Activated T-cell treated with anti-CD3 and anti-CD28 coated beads for 24 hours (primary cell): Measurements from ENCODE around the gene NAPSA.
"Not testable (repeated sequence)": the region's sequence is repeated elsewhere in the genome, so short reads cannot be mapped to it uniquely, and the experiment has no call there.

Experiments used
- DNase-seq: peaks from one replicate; pipeline ENCODE4 v3.0.0-alpha.2; 2020; ENCODE audit warnings: low read depth

NAPSA gene

DNA sequence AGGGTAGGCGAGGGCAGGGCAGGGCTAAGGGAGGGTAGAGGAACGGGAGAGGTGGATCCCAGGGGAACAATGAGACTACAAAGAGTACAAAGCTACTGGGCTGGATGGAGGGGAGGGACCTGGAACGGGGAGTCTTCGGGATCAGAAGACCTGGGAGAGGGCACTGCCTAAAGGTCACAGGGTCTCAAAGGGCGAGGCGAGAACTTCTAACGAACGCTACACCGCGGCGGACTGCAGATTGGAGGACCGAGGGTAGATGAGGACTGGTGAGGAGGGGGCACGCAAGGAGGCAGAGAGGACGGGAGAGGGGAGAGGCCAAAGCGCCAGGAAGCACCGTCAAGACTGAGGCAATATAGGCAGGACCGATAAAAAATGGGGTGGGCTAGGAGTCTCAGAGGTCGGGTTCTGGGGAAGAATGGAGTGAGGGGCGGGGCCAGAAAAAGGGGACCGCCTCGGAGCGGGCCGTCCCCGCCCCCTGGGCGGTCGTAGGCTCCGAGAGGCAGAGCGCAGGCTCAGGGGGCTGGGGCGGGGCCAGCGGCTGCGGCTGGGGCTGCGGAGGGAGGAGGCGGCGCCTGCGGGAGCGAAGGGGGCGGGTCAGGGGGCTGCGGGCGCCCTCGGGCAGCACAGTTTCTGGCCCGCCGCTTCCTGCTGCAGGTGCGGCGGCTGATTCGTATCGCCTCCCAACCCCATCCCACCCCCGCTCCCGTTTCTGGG is 34.9 kb downstream of the NAPSA start:
- peak; percentile 75 for DNase-seq

DNA sequence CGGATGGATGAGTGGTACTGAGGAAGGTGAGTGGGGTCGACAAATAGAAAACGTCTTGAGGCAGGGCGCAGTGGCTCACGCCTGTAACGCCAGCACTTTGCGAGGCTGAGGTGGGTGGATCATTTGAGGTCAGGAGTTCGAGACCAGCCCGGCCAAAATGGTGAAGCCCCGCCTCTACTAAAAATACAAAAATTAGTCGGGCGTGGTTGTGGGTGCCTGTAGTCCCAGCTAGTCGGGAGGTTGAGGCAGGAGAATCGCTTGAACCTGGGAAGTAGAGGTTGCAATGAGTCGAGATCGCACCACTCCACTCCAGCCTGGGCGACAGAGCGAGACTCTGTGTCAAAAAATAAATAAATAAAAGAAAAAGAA is 35.5 kb downstream of the NAPSA start:
- not testable (repeated sequence) for DNase-seq

- DNase-seq: peak; percentile 94
Measured at GRCh38 chr19:50329146-50329925, 36.1 kb downstream of the NAPSA start, which contains the start of gene KCNC3. Gene KCNC3 (minus strand): TSS chr19:50329377. CDS start chr19:50329082, 295 bp downstream.

DNA sequence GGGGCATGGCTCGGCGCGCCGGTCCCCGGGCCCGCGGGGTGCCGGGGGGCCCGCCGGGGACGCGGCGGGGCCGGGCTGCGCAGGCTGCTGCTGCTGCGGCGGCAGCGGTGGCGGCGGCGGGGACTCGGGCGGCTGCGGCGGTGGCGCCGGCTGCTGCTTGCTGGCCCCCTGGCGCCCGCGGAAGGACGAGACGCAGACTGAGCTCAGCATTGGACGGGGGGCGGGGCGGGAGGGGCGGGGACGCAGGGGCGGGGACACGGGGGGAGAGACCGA is 36.6 kb downstream of the NAPSA start:
- DNase-seq: no peak

DNA sequence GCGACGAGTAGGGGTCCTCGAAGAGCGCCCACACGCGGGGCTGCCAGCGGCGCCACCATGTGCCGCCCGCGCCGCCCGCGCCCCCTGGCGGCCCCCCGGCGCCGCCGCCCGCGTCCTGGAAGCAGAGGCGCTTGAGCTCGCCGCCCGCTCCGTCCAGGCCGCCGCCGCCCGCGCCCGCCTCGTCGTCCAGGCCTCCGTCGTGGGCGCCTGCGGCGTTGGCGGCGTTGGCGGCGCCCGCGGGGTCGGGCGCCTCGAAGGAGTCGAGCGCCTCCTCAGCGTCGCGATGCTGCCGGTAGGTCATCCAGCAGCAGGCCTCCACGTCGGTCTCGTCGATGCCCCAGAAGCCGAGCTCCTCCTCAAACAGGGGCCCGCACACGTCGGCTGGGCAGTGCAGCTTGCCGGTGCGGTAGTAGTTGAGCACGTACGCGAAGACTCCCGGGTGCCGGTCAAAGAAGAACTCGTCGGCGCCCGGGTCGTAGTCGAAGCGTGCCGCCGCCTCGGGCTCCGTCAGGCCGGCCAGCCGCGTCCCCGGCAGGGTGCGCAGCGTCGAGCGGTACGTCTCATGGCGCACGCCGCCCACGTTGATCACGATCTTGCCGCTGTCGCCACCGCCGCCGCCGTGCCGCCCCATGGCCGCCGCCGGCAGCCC is 37.1 kb downstream of the NAPSA start:
- no peak for DNase-seq

DNA sequence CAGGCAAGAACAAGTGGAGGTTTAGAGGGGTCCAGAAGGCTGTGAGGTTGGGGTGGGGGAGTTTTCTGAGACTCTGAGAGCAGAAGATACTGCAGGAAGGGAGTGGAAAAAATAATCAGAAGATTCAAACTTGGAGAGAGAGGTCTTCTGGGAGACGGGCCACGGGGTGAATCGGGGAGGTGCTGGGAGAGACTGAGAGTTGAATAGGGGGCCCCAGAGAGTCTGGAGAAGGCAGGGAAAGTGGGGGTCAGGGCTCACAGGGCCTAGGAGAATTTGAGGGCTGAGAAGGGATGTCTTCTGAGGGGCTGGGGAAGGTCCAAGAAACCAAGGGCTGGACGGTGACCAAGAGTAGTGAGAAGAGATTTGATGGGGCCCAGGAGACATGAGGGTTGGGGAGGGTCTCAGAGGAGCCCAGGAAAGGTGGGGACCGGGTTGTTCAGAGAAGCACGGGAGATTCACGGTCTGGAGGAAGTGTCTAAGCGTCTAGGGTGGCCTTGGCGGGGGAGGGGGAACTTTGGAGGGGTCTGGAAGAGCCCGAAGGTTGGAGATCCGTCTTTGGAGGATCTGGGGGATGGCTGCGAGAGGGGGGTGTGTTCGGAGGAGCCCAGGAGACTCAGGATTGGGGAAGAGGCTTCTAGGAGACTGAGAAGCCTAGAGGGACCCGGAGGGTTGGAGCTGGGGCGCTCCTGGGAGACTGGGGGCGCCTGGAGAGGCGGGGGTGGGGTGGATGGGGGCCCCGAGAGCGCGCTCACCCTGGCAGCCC is 37.8 kb downstream of the NAPSA start:
- no peak for DNase-seq

GRCh38 chr19:50327013-50327412 is 38.4 kb downstream of the NAPSA start:
- no peak for DNase-seq

DNA sequence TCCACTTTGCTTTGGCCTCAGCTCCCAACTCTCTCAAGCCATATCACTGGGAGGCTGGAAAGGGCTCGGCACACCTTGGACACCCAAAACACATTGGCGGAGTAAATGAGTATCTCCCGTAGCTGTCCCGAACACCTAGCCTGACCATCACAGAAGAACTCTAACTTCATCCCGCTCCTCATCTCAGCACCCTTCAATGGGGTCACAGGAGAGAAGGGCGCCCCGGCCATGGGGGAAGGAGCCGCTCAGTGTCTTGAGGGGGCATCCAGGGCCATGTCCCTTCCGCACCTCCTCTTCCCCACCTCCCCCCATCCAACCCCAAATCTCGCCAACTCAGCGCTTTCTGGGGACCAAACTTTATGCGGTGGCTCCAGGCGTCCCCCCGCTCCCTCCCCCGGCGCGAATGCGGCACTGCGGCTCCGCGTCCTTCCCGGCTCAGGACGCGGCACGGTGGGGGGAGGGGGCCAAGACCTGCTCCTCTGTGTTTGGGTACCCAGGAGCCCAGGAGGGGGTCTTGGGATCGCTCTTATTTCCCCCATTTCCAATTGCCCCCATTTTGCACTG is 39.3 kb downstream of the NAPSA start:
- DNase-seq: no peak

- DNase-seq: peak; percentile 75
Measured at GRCh38 chr19:50325310-50326100, 39.9 kb downstream of the NAPSA start.

- no peak for DNase-seq
Measured at GRCh38 chr19:50324331-50324730, 41.1 kb downstream of the NAPSA start.

DNA sequence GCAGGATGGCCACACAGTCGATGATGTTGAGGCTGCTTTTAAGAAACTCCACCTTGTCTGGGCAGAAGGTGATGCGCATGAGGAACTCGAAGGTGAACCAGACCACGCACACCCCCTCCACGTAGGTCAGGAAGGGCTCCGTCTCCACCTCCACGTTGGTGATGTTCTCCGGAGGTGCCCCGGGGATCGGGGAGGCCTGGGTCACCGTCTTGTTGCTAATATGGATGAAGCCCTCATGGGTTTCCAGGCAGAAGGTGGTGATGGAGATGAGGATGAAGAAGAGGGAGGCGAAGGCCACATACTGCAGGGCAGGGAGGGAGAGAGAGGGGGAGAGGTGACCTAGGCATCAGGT is 41.7 kb downstream of the NAPSA start:
- no peak for DNase-seq

GRCh38 chr19:50322931-50323781 is 42.3 kb downstream of the NAPSA start:
- no peak for DNase-seq

DNA sequence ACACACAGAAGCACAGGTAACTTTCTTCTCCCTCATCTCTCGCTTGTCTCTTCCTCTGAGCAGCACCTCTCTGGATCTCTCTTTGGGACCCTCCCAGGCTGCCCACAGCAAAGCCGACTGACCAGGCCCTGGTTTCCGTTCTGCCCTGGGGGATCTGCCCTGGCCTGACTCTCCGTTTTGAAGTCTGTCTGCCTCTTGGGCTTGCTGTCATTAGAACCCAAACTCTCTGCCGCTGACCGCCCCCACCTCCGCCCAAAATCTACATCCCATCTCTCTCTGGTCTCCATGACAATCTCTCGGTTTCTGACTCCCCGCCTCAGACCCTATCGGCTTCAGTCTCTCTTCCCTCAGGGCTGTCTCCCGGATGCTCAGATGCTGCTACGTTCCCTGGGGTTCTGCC is 43.2 kb downstream of the NAPSA start:
- DNase-seq: no peak

GRCh38 chr19:50321831-50322230 is 43.6 kb downstream of the NAPSA start:
- DNase-seq: no peak

GRCh38 chr19:50320596-50320995 is 44.8 kb downstream of the NAPSA start:
- DNase-seq: no peak

DNA sequence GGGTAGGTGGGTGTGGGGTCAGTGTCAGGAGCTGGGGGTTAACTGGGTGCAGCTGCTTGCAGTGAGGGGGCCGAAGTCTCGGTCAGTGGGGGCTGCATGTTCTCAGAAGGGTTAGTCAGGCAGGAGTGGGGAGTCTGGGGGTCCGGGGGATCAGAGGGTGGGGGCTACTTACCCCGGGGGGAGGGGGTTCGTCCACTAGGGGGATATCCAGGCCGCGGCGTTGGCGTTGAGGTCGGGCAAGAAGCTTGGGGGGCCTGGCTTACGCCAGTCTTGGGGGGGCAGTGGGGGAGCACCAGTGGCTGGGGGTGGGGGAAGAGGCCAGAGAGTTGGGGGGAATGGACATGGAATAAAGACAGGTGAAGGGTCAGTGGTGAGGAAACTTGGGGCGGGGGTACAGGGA is 45.4 kb downstream of the NAPSA start:
- no peak for DNase-seq

DNA sequence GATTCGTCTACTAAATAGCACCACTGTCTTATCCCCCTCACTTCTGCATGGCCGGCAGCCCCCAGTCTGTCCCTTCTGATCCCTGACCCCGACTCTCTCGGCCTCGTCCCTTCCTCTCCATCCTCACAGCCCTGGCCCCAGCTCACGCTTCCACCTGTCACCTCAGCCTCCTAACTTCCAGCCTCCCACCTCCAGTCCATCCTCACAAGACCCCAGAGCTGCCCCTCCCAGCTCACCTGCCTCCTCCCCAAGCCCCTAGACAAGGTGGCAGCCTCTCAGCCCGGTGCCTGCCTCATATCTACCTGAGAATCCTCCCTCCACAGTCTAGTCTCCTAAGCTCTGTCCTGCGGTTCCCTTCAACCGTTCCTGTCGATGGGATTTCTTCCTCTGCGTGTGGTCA is 46.3 kb downstream of the NAPSA start:
- no peak for DNase-seq

- DNase-seq: no peak
Measured at GRCh38 chr19:50318438-50318837, 47.0 kb downstream of the NAPSA start.

DNA sequence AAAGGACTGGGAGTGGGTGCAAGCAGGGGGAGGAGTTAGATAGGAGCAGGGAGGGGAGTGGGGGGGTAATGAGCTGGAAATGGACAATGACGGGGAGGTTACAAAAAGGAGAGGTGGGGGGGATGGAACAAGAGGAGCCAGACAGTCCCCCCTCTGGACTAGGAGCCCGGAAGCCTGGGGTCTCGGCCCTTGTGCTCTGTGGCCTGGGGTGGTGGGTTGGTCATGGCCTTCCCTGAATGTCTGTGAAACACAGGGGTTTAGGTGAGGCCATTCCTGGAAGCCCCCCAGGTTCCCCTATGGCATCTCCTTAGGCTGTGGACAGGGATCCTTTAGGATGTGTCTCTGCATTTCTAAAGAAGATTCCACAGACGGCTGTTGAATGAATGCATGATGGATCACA is 48.3 kb downstream of the NAPSA start:
- DNase-seq: no peak

GRCh38 chr19:50315773-50316448 is 49.5 kb downstream of the NAPSA start:
- DNase-seq: no peak
